PC-9 (cell line): ENCODE measurements around the gene CYP11A1.

ENCODE experiments used
- EZH2 ChIP-seq: fragments of 200-600 bp; sonication (generic); IDR thresholded peaks from 2 replicates; pipeline ENCODE4 v1.8.0; 2017; ENCODE audit warnings: antibody characterized with exemption, low read depth
- TF ChIP-seq, protein P1 (sequence below): fragments of 200-600 bp; sonication (generic); conservative IDR thresholded peaks from 2 replicates; pipeline ENCODE4 v1.6.1; 2017; ENCODE audit warnings: mixed run types, antibody characterized with exemption, mild to moderate bottlenecking, moderate library complexity

DNA sequence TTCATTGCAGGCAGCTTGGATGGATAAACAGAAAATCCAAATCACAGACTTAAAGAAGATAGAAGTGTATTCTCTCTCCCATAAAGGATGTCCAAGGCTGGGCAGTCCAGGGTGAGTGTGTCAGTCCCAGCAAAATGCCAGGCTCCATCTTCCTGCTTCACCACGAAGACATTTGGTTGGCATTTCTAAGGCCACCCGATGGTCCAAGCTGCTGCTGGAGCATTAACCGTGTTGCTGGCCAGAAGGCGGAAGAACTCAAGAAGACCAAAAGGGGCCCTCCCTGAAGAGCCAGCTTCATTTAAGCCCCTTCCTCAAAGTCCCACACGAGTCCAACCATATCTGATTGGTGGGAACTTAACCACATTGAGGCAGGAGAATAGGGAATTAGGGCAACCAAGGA is 3.0 kb upstream of the CYP11A1 start:
- TF ChIP-seq, protein P1, sequence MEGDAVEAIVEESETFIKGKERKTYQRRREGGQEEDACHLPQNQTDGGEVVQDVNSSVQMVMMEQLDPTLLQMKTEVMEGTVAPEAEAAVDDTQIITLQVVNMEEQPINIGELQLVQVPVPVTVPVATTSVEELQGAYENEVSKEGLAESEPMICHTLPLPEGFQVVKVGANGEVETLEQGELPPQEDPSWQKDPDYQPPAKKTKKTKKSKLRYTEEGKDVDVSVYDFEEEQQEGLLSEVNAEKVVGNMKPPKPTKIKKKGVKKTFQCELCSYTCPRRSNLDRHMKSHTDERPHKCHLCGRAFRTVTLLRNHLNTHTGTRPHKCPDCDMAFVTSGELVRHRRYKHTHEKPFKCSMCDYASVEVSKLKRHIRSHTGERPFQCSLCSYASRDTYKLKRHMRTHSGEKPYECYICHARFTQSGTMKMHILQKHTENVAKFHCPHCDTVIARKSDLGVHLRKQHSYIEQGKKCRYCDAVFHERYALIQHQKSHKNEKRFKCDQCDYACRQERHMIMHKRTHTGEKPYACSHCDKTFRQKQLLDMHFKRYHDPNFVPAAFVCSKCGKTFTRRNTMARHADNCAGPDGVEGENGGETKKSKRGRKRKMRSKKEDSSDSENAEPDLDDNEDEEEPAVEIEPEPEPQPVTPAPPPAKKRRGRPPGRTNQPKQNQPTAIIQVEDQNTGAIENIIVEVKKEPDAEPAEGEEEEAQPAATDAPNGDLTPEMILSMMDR: no peak
- no peak for TF ChIP-seq EZH2
